Right atrium auricular region (tissue), 2 donors: ENCODE data around the gene MSH4. TPM values are rescaled to one million over a fixed set of nuclear protein-coding genes. Genes with fewer than 3 reads are reported as not detected.
"Not testable (repeated sequence)": the region's sequence is repeated elsewhere in the genome, so short reads cannot be mapped to it uniquely, and the experiment has no call there.

Experiments used
- DNase-seq: peaks from one replicate; pipeline ENCODE4 v3.0.0-alpha.2; 2019; ENCODE audit warnings: low spot score
- H3K27ac ChIP-seq, 2 donors: fragments of 200-600 bp; sonication (generic); 1 replicate in 1 of 2; 2 replicates in 1 of 2; pipeline ENCODE4 v1.5.1; 2016 to 2019
- H3K27me3 ChIP-seq, 2 donors: fragments of 200-600 bp; sonication (generic); one replicate each; pipeline versions ENCODE4 v1.5.1 to v1.6.0; 2017 to 2019
- H3K36me3 ChIP-seq: fragments of 200-600 bp; sonication (generic); one replicate; pipeline ENCODE4 v1.5.1; 2016
- H3K4me1 ChIP-seq, 2 donors: fragments of 200-600 bp; sonication (generic); one replicate each; pipeline versions ENCODE4 v1.5.1 to v1.6.0; 2017 to 2019
- H3K4me3 ChIP-seq, 2 donors: fragments of 200-600 bp; sonication (generic); 1 replicate in 1 of 2; 2 replicates in 1 of 2; pipeline ENCODE4 v1.5.1; 2017 to 2019; ENCODE audit warnings: mild to moderate bottlenecking in 1 of 2, moderate library complexity in 1 of 2
- H3K9me3 ChIP-seq, 2 donors: fragments of 200-600 bp; sonication (generic); one replicate each; pipeline ENCODE4 v1.5.1; 2019
- total RNA-seq, 2 donors: library from RNA; depleted of rRNA; stranded (reverse); fragments of >200 nt; gene quantifications; one replicate each; pipeline ENCODE4 v1.1.0, GENCODE V29; 2016
- TF ChIP-seq, protein P1 (sequence below), 2 donors: fragments of 200-600 bp; sonication (generic); IDR thresholded peaks; one replicate each; pipeline ENCODE4 v1.5.1; 2019; ENCODE audit warnings: antibody characterized with exemption in 2 of 2

The MSH4 gene
- total RNA-seq, 2 donors from 2014 or later, result 0.11 to 0.12 TPM

- DNase-seq, result no peak
- Histone ChIP-seq H3K9me3 (no peaks in the 10 kb centered on the region), H3K4me3 (no peak overlapping the region), H3K36me3 (peaks cover 76% of the 10 kb centered on the region), H3K27ac (no peak overlapping the region), H3K4me1 (peaks cover 0 to 41% of the 10 kb centered on the region in 2 donors), H3K27me3 (no peaks in the 10 kb centered on the region)
- TF ChIP-seq, protein P1, sequence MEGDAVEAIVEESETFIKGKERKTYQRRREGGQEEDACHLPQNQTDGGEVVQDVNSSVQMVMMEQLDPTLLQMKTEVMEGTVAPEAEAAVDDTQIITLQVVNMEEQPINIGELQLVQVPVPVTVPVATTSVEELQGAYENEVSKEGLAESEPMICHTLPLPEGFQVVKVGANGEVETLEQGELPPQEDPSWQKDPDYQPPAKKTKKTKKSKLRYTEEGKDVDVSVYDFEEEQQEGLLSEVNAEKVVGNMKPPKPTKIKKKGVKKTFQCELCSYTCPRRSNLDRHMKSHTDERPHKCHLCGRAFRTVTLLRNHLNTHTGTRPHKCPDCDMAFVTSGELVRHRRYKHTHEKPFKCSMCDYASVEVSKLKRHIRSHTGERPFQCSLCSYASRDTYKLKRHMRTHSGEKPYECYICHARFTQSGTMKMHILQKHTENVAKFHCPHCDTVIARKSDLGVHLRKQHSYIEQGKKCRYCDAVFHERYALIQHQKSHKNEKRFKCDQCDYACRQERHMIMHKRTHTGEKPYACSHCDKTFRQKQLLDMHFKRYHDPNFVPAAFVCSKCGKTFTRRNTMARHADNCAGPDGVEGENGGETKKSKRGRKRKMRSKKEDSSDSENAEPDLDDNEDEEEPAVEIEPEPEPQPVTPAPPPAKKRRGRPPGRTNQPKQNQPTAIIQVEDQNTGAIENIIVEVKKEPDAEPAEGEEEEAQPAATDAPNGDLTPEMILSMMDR (IDR thresholded peaks at IDR 0.05), result no peak
Observed at GRCh38 chr1:75792091-75792490, 4.6 kb upstream of the MSH4 start.

DNA sequence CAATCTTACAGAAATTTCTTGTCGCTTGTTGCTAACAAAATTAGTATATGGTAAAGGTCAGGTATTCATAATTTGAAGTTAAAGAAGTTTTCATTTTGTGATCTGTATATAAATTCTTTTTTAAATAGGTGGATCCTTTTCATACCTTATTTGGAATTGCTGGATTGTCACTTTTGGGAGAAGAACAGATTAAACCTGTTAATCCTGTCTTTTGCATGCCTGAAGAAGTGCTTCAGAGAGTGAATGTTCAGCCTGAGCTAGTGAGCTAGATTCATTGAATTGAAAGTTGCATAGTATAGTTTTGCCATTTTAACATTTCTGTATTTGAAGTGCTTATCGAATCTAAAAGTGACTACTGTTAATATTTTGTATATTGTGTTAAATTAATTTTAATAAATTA, 2.3 kb upstream of the MSH4 start:
- Histone ChIP-seq H3K27me3 (no peaks in the 10 kb centered on the region), H3K4me3 (no peak overlapping the region), H3K27ac (no peak overlapping the region), H3K4me1 (peaks cover 0 to 18% of the 10 kb centered on the region in 2 donors), H3K9me3 (no peaks in the 10 kb centered on the region), H3K36me3 (peaks cover 82% of the 10 kb centered on the region)
- TF ChIP-seq, protein P1 (IDR thresholded peaks at IDR 0.05), result no peak
- no peak for DNase-seq

DNA sequence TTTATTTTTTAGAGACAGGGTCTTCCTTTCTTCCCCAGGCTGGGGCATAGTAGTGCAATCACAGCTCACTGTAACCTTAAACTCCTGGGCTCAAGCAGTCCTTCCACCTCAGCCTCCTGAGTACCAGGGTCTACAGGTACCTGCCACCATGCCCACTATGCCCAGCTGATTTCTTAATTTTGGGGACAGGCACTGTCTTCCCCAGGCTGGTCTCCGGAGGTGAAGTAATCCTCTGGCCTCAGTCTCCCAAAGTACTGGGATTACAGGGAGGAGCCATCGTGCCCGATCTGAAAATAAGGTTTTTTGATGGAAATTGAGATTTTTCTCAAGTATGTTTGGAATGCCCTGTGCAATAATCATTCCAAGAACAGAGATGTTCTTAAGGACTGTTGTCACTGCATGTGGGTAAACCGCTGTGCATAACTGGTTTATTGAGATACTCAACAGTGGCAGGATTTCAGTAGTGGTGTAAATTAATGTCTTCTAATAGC, 934 bp upstream of the MSH4 start:
- H3K27ac ChIP-seq, result no peak overlapping the region
- DNase-seq, result no peak
- H3K36me3 ChIP-seq, result peaks cover 69% of the 10 kb centered on the region
- H3K9me3 ChIP-seq, result no peaks in the 10 kb centered on the region
- TF ChIP-seq, protein P1 (IDR thresholded peaks at IDR 0.05), result no peak
- H3K4me1 ChIP-seq, result peaks cover 0 to 4% of the 10 kb centered on the region in 2 donors
- H3K4me3 ChIP-seq, result no peak overlapping the region
- H3K27me3 ChIP-seq, result no peaks in the 10 kb centered on the region

DNA sequence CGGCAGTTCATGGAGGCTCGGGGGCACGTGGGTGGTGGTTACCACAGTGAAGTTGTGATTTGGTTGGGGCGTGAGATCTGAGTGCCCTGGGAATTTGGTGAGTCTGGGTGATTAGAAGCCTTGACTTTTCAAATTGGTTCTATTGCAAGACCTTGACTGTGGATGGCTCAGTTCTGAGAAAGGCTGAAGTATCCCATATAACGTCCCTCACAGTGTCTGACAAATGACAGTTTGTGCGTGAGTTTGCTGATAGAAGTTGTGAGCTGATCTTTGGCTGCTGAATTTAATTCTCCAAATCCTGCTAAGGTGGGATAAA, 549 bp downstream of the MSH4 start:
- Histone ChIP-seq H3K9me3 (no peaks in the 10 kb centered on the region), H3K36me3 (peaks cover 54% of the 10 kb centered on the region), H3K27me3 (no peaks in the 10 kb centered on the region), H3K4me1 (no peaks in the 10 kb centered on the region), H3K27ac (no peak overlapping the region), H3K4me3 (no peak overlapping the region)
- TF ChIP-seq, protein P1 (IDR thresholded peaks at IDR 0.05), result no peak
- DNase-seq, result no peak

DNA sequence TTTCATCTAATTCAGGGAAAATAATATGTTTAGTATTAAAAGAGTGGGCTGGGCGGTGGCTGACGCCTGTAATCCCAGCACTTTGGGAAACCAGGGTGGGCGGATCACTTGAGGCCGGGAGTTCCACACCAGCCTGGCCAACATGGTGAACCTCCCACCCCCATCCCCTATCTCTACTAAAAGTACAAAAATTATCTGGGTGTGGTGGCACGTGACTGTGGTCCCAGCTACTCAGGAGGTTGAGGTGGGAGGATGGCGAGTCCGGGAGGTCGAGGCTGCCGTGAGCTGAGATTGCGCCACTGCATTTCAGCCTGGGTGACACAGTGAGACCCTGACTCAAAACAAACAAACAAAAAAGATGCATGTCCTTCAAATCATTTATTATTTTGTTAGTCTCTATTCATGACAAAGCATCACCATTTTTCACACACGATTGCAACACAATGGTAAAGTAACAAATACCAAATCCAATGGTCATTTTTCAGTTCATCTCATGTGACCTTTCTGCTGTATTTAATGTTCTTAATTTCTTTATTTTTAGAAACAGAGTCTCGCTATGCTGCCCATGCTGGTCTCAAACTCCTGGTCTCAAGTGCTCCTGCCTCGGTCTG, 1.0 kb downstream of the MSH4 start:
- H3K36me3 ChIP-seq, result peaks cover 49% of the 10 kb centered on the region
- H3K4me3 ChIP-seq, result no peak overlapping the region
- no peaks in the 10 kb centered on the region for H3K27me3 ChIP-seq
- no peak overlapping the region for H3K27ac ChIP-seq
- DNase-seq, result no peak
- H3K9me3 ChIP-seq, result no peaks in the 10 kb centered on the region
- H3K4me1 ChIP-seq, result no peaks in the 10 kb centered on the region
- TF ChIP-seq, protein P1 (IDR thresholded peaks at IDR 0.05), result no peak

GRCh38 chr1:75801480-75801879, 4.8 kb downstream of the MSH4 start:
- H3K4me3 ChIP-seq, H3K27ac ChIP-seq, DNase-seq, H3K27me3 ChIP-seq, H3K4me1 ChIP-seq, H3K9me3 ChIP-seq: not testable (repeated sequence)
- H3K36me3 ChIP-seq, result peaks cover 14% of the 10 kb centered on the region
